Non-pigmented ciliary epithelial cell (primary cell): ENCODE data around the gene RUNX1.
"Not testable (repeated sequence)": the region's sequence is repeated elsewhere in the genome, so short reads cannot be mapped to it uniquely, and the experiment has no call there.

ENCODE experiments used
- DNase-seq: peaks from one replicate; pipeline ENCODE4 v3.0.0-alpha.2; 2010; ENCODE audit warnings: low read depth

The RUNX1 gene

DNA sequence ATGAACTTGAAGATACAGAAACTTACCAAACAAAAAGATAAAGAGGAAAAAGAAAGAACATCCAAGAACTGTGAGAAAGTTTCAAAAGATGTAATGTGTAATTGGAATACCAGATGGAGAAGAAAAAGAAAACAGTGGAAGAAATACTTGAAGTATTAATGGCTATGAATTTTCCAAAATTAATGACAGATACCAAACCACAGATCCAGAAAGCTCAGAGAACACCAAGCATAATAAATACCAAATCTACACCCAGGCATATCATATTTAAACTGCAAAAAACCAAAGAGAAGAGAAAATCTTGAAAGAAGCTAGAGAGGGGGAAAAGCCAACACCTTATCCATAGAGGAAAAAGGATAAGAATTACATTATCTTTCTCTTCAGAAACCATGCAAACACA, 243.9 kb downstream of the RUNX1 start:
- DNase-seq, result no peak

DNA sequence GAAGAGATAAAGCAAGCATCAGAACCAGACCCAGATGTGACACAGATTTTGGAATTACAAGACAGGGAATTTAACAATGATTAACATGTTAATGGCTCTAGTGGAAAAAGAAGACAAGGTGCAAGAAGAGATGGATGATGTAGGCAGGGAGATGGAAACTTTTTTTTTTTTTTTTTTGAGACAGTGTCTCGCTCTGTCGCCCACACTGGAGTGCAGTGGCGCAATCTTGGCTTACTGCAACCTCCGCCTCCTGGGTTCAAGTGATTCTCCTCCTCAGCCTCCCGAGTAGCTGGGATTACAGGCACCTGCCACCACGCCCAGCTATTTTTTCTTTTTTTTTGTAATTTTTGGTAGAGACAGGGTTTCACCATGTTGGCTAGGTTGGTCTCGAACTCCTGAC, 244.5 kb downstream of the RUNX1 start:
- not testable (repeated sequence) for DNase-seq

DNA sequence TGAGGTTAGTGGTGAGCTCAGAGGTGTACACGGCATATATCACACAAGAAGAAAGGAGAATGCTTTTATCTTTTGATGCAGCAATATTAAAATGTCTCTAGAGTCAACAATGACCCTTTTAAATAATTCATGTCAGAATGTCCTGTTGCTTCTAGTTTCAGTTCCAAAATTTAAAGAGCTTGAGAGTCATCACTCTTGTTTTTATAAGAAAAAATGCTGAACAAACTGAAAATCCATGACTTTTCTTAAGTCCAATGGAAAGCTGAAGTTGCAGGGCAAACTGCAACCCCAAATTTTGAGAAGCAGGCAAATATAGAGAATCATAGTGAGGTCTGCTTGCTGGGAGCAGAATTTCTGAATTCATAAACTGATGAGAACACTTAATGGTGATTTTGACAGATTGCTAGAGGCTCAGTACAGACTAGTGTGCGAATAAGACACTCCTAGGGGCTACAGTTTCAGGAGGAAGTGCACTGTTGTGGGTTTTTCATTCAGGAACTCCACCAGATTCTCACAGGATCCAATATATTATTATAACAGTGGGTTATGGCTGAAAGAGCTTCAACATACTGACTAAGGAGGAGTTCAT, 245.2 kb downstream of the RUNX1 start:
- DNase-seq, result no peak

DNA sequence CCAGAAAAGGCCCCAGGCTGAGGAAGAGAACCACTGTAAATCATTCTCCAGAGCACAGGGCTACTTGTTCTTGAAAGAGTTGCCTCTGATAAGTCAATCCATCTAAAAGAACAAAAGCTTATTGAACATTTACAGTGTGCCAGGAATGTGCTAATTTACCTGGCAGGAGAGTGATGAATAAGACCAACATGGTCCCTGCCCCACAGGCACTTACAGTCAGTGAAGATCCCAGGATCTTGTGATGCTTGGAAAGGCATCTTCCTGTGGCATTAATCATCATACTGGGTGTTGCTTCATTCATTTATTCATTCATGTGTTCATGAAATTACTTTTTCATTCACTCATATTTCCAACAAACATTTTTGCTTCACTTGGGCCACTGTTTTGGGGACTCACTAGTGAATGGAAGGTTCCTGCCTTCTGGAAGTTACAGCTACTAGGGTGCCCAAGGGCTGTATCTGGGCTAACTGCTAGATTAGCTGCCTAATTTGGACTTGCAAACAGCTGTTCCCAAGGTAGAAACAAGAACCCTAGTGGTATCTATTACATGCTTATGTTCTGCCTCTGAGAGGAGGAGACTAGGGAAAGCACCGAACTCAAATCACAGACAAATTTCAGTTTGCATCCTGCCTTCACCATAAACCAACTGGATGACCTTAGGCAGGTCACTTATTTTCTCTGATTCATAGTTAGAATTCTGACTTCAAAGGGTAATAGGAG, 246.8 kb downstream of the RUNX1 start:
- DNase-seq, result no peak

DNA sequence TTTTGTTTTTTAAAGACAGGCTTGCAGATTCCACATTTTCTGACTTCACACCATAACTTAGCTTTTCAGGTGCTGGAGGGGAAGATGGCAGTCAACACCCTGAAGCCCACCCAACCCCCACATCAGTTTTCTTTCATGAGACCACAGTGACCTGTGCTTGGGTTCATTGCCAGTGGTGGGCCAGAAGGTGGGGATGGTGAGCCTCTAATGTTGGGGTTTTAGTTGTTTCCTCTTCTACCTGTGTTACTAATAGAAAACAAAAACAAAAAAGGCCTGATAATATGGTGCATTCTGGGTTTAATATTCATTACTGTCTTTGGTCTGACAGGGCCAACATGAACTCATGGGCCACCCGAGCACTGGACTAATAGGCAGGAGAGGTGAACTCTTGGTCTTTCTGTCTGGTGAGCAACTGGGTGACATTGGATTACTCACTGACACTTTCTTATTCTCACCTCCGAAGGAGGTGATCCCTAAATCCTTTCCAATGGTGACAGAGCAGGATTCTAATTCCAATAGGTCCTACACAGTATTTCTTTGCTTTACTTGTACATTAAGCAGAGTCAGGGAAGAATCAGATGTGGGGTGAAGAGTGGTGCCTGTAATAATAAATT, 247.5 kb downstream of the RUNX1 start:
- no peak for DNase-seq

DNA sequence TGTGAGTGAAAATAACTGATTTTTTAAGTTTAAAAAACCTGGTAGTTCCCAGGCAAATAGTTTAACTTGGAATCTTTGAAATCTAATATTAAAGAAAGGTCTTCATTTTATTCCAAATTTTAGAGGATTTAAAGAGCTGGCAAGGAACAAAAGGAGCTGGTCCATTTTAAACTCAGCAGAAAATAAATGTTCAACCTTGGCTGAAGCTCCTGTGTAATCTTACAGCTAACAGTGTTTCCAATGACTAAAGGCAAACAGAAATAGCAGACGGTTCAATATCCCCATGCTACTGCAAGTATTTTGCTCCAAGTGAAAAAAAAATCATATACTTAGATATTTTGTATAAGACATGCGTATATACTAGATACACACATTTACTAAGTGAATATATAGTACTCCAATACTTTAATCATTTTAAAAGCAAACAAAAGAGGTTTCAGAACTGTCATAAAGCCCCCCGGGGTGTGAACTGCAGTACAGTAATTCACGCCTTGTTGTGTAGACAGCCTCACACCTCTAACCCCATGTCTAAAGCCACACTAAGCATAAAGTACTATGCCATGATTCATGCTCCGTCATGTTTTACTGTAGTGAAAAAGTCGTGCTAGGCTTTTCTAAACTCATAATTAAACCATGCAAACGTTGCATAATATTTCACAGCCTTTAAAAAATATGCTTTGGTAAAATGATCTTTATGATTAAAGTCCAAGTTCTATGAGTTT, 248.1 kb downstream of the RUNX1 start:
- no peak for DNase-seq

DNA sequence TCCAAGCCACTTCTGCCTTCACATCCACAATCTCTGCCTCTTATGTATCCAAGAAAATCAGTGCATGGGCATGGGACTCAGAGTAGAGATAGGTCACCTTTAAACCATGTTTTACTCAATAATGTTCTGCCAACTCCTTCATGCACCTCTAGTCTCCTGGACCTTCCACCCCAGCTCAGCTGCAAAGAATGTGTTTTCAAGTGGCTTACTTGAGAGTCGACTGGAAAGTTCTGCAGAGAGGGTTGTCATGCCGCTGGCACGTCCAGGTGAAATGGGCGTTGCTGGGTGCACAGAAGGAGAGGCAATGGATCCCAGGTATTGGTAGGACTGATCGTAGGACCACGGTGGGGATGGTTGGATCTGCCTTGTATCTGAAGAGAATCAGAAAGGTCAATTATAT, 250.0 kb downstream of the RUNX1 start:
- no peak for DNase-seq

DNA sequence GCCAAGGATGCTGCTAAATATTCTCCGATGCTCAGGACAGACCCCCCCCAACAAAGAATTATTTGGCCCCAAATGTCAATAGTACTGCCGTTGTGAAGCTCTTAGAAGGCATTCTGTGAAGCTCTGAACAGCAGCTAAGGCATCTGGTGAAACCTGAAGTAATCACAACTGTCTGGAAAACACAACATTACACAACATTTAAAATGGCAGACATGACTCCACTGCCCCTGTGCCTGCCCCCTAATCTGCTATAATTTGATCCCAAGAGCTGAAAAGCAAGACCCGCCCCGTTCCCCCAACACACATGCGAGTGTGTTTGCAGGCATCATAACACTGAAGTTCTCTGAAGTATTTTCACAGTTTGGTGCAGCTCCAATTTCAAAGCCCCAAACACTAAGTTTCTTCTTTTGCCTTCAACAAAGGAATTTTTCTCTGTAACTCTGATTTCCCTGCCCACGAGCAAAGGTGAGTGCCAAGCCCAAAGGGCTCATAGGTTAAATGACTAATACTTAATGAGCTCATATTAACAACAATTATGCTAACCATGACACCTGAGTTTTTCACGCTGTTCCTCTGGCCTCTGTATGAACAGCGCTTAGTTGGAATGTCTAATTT, 251.1 kb downstream of the RUNX1 start:
- no peak for DNase-seq

DNA sequence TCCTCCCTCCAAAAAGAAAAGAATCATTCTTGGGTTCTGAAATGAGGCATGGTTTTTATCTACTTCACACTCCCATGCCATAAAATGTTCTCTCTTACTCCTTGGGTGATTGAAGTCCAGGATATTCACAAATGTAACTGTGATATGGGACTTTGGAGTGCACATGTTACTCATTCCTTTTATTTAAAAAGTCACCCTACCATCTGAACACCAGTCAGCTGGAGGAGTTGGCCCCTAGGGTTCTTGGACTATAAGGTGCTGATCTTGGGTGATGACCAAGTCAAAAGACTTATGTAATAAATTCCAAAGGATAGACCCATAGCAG, 251.9 kb downstream of the RUNX1 start:
- no peak for DNase-seq

DNA sequence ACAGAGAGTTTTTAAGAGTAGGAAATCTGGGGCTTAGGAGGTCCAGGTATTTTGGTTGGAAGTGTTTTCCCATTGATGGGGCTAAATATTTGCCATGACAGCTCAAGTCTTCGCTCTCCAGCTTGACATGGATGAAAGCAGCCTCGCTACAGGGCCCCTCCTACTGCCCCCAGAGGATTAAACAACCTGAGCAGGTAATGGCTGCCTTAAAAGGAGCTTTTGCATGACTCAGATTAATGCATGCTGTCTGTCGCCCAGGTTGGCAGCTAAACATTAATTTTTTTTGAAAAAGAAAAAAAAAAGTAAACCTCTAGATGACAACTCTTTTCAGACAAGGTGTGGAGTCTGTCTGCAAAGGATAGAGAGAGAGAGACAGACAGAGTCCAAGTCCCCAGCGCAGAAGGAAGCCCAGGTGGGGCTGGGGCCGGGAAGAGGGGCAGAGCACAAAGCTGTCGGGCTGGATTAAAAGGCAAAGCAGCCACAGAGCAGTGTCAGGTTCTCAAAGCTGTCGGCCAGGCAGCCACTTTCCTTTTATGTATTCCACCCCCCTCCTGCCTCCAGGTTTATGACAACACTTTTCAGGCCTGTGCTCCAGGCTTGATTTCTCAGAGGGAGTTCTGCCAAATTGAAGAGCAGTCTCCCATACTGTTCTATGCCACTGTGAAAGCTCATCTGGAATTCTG, 252.4 kb downstream of the RUNX1 start:
- no peak for DNase-seq

DNA sequence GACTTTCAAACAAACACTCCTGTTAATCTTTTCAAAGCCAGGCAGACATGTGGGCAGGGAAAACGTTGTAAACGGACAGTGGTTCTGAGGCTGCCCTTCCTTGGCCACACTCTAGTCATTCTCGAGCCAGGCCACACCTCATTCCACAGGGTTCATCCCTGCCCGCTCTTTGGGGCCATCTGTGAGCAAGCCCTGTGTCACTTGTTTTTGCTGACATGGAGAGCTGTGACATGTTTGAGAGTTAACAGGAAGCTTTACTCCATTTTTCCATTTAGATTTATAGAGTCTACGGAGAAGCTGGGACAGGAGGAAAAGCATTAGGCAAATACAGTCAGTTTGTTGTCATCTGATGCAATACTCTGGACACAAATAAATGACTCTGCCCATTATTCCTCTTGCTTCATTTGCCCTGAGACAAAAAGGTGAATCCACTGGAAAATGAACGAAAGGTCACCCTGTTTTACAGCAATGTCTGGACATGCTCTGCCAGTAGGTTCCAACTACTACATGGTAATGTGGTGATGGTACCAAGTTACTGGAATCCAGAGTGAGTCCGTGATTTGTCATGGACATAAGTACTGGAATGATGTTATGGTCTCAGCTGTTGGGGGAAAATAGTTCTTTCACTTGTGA, 253.4 kb downstream of the RUNX1 start:
- no peak for DNase-seq

DNA sequence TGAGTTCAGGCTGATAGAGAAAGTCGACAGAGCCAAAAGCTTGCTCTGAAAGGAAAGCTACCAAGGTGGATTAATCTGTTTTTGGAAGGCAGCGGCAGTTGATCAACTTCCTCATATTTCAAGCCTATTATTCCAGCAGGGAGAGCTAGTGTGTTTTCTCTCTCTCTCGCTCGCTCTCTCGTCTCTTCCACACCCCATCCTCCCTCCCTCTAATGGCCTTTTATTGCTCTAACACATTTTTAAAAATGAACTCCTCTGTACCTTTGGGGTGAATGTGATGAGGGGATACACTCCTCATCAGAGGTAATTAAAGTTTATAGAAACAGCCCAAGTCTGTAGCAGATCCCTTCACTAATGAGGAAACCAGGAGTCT, 253.9 kb downstream of the RUNX1 start:
- no peak for DNase-seq

DNA sequence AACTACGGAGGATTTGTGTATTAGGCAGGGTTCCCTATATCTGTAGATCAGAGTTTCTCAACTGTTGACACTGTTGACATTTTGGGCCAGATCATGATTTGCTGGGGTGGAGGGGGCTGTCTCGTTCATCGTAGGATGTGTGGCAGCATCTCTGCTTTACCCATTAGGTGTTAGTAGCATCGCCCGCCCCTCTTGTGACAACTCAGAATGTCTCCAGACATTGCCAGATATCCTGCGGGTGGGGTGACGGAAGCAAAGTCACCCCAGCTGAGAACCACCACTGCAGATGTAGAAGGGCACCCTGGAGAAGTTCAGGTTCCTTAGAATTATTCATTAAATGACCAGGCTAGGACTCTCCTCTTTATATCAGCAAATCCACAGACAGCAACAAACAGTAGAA, 254.4 kb downstream of the RUNX1 start:
- DNase-seq, result no peak

DNA sequence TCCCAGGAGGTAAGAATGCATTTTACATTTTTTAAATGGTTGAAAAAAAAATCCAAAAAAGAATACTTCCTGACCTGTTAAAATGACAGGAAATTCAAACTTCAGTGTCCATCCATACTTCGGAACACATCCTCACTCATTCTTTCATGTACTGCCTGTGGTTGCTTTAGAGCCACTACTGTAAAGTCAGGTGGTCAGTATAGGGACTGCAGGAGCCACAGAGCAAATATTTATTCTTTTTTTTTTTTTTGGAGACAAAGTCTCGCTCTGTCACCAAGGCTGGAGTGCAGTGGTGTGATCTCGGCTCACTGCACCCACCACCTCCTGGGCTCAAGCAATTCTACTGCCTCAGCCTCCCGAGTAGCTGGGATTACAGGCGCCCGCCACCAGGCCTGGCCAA, 255.6 kb downstream of the RUNX1 start:
- DNase-seq, result no peak

DNA sequence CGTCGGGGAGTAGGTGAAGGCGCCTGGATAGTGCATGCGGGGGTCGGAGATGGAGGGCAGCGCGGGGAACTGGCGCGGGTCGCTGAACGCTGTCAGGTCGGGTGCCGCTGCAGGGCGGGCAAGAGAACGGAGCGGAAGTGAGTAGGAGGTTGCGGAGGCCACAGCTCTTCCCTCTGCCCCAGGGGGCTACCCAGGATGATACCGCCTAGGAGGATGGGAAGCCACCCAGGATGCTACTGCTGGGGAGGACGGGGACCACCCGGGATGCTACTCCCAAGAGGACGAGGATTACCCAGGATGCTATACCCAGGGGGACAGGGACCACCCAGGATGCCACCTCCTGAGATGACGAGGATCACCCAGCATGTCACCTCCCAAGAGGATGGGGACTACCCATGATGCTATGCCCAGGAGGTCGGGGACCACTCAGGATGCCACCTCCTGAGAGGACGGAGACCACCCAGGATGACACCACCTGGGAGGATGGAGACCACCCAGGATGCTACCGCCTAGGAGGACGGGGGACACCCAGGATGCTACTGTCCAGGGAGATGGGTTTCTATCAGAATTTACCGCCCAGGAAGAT, 256.5 kb downstream of the RUNX1 start:
- DNase-seq, result no peak

DNA sequence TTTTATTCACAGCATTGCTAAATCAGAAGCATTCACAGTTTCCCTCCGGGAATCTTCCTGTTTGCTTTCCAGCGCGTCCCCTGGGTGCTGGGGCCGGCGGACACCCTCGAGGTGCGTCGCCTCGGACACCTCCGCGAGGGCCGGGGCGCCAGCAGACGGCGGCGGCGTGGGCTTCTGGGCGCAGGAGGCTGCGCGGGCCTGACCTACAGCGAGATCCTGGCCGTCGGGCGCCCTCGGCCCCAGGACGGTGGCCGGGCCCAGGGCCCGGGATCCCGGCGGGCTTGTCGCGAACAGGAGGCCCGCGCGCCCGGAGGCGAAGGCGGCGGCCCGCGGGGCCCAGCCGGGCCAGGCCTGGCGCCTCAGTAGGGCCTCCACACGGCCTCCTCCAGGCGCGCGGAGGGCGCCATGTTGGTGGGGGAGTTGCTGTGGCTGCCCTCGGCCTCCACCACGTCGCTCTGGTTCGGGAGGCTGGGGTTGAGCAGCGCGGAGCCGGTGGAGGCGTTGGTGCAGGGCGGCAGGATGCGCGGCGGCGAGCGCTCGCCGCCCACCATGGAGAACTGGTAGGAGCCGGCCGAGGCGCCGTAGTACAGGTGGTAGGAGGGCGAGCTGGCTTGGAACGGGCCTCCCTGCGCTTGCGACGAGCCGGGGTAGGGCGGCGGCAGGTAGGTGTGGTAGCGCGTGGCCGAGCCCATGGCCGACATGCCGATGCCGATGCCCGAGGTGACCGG, 257.2 kb downstream of the RUNX1 start:
- DNase-seq, result no peak

DNA sequence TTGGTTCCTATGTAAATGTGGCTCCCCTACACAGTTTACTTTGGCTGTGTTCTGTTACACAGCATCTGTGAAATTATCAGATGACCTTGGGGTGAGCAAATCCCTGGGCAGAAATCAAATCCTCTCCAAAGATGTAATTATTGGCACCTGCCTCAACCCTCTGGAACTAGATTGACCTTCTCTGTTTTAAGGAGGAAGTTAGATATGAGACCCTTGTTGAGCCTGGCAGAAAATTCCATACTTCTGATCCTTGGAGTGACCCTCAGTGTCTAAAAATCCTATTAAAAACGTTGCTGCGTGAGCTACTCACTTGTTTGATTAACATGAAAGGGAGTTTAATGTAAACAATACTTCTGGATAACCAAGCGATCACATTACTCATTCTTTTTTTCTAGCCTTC, 258.3 kb downstream of the RUNX1 start:
- no peak for DNase-seq

DNA sequence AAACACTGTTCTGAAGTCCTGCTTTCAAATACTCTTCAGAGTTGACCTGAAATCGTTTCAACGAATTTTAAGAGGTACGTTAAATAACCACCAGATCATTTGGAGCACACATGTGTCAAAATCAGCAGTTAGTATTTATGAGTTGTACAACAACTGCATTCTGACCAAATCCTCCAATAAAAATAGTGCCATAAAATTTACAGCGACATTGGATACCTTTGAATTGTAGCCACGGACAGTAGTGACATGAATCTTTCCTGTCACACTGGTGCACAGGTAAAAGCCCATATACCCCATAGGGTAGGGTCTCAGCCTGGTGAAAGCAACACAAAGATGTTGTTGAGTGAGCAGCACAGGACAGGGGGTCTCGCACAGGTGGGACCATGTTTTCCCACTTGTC, 258.8 kb downstream of the RUNX1 start:
- DNase-seq, result no peak

DNA sequence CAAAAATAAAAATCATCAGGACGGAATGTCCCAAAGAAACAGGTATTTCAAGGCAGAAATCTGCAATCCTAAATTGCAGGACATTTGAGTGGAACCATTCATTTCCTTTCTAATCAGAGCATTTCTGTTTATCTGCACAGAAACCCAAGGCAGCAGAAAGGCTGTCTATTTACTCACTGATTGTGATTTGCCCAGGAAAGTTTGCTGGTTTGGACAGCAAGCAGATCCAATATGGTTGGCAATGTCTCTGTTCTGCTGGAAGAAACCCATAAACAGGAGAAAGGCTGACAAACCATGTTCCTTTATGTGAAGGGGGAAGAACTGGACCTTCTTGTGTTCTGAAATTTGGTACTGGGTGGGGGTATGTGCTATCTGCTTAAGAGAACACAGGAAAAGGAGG, 260.2 kb downstream of the RUNX1 start:
- DNase-seq, result no peak

DNA sequence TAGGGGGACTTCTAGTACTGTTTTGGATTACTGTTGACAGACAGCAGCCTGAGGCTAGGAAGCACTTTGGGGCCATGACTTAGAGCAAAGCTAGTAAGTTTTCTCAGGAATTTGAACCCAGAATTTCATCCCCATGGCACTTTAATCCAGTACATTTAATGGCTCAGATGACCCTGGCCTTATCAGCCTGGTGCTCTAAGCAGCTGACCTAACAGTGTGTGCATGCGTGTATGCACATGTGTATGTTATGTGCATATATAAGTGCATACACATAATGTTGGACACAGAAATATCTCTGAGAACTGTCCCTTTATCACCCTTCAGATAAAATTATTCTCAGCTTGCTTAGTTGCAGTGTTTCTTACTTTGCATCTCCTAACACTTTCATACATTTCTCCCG, 265.3 kb downstream of the RUNX1 start:
- DNase-seq, result no peak
